Superior temporal gyrus (tissue), 1 donor: ENCODE results near the gene TRABD.
"Not testable (repeated sequence)": the region's sequence is repeated elsewhere in the genome, so short reads cannot be mapped to it uniquely, and the experiment has no call there.

ENCODE experiments used
- DNase-seq: peaks from one replicate; pipeline ENCODE4 v3.0.0-alpha.2; 2016; ENCODE audit errors: extremely low spot score

TRABD gene

GRCh38 chr22:50185375-50186087 lies at the start of gene TRABD:
Gene TRABD, plus strand, starts transcription at chr22:50185913. Its CDS starts 7,148 bp downstream, at chr22:50193061.
- peak; percentile 77 for DNase-seq

DNA sequence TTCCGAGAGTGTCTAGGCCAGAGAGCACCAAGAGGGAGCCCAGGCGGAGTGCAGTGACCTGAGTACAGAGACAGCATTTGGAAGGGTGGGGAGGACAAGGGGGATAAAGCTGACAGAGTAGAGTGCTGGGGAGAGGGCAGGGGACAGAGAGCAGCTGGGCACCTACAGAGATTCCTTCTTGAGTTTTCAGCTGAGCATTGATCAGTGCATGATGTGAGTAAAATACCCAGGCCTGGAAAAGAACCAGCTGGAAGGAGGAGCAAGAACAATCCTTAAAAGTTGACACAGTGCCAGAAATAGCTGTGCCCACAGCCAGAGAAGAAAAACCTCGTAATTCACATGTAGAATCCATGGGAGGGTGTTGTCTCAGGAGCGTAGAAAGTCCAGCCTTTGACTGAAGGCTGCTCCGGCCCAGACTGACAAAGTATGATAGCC lies 49.1 kb upstream of the TRABD start:
- DNase-seq, result no peak

GRCh38 chr22:50137277-50137676 lies 48.4 kb upstream of the TRABD start:
- DNase-seq, result not testable (repeated sequence)

- no peak for DNase-seq
Observed at GRCh38 chr22:50138041-50138440, 47.7 kb upstream of the TRABD start.

GRCh38 chr22:50138988-50139387 lies 46.7 kb upstream of the TRABD start:
- no peak for DNase-seq

DNA sequence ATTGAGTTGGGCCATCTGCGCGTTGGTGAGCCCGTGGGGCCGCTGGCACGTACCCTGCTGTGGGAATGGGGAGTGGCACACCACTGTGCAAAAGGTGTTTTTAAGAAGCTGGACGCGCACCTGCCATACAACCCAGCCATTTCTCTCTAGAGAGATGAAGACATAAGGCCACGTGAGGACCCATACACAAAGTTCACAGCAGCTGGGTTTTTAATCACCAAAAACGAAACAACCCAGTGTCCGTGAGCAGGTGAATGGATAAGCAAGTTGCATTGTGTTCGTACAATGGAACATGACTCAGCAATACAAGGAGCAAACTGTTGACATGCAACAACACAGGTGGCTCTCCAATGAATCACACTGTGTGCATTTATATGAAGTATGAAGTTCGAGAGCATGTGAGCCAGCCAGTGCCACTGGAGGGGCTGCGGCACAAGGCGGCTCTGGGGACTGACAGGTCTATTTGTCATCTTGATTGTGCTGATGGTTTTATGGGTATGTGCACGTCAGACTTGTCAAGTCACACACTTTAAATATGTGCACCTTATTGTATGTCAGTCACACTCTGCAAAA lies 45.8 kb upstream of the TRABD start:
- DNase-seq, result no peak

GRCh38 chr22:50140615-50141014 lies 45.1 kb upstream of the TRABD start:
- DNase-seq, result no peak

DNA sequence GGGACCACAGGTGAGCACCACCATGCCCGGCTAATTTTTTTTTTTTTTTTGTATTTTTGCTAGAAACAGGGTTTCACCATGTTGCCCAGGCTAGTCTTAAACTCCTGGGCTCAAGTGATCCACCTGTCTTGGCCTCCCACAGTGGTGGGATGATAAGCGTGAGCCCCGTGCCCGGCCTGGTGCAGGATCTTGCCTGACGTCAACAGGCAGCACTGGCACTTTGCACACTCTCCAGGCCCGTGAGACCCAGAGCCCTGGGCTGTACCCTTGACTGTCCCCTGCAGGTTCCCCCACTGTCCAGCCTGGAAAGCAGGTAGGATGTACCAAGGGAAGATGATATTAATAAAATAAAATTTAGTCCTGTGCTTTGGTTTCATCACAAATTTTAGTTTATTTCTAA lies 44.3 kb upstream of the TRABD start:
- no peak for DNase-seq

DNA sequence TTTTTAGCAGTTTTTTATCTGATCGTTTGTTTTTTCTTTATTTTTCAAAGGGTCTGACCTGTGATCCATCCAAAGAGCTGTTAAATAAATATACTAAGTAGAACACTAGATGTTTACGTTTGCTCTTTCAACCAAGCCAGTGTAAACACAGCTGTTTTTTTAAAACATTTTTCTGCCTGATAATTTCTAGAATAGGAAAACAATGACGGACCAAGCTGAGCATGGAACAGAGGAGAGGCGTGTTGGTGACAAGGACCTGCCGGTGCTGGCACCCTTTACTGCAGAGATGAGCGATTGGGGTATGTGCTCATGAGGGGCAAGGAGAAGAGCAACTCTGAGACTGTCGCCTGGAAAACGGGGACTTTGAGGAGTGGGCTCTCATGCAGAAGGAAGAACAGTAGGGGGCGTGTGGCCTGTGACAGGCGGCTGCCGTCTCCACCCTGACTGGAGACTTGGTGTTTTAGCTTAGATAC lies 43.8 kb upstream of the TRABD start:
- DNase-seq, result no peak

DNA sequence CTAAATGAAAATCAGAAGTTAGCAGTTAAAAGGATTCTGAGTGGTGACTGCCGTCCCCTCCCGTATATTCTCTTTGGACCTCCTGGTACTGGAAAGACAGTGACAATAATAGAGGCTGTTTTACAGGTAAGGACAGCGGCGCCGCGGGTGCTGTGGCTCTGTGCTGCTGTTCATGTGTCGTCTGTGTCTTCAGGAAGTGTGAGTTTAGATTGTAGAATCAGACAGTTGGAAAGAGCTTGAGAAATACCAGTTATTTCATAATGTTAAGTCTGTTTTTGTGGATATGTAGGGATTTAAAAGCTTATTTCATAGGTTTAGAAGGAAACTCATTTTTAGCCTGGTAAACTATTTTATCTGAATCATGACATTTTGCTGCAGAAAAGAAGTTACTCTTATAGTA lies 42.6 kb upstream of the TRABD start:
- no peak for DNase-seq

DNA sequence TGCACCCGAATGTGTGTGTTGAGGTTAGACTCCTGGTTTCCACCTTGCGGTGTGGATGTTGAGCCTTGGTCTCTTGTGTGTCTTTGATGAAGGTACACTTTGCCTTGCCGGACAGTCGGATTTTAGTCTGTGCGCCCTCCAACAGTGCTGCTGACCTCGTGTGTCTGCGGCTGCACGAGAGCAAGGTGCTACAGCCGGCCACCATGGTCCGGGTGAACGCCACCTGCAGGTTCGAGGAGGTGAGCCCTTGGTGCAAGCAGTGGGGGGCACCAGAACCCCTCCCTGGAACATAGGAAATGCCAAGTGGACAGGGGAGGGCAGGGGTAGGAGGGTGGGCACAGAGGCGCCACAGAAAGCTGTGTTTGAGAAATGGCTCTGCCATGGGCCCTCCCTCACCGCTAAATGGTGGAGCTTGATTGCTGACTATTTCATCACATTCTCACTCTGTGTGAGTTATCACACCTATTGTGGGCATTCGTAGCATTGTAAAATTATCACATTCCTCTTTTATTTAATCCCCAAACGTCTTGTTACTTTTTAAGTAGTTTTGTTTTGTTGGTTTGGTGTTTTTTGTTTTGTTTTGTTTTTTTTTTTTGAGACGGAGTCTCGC lies 41.6 kb upstream of the TRABD start:
- DNase-seq, result no peak

DNA sequence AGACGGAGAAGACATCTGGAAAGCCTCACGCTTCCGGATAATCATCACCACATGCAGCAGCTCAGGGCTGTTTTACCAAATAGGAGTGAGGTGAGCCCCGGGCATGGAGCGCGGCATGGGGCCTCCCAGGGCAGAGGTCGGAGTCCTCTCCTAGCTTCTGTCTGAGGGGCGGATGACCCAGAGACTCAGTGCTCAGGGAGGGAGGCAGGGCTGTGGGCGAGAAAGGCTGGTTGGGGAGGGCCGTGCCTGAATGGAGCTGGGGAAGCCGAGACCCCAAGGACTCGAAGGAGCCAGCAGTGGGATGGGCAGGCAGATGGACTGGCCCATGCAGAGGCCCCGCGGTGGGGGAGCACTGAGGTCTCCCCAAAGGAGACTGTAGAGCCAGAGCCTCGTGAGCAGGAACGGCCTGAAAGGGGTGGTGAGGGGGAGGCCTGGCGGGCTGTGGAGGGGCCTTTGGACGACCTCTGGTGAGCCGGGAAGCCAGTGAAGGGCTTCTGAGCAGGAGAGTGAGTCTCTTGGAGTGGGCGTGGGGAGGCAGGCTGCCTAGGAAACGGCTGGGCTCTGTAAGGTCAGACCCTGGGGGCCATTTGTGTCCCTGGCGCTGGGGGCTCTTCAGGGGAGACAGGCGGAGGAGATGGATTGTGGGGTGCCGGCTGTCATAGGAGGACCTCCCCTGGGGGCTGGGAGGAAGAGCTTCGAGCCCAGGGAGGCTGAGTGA lies 39.8 kb upstream of the TRABD start:
- DNase-seq, result no peak

DNA sequence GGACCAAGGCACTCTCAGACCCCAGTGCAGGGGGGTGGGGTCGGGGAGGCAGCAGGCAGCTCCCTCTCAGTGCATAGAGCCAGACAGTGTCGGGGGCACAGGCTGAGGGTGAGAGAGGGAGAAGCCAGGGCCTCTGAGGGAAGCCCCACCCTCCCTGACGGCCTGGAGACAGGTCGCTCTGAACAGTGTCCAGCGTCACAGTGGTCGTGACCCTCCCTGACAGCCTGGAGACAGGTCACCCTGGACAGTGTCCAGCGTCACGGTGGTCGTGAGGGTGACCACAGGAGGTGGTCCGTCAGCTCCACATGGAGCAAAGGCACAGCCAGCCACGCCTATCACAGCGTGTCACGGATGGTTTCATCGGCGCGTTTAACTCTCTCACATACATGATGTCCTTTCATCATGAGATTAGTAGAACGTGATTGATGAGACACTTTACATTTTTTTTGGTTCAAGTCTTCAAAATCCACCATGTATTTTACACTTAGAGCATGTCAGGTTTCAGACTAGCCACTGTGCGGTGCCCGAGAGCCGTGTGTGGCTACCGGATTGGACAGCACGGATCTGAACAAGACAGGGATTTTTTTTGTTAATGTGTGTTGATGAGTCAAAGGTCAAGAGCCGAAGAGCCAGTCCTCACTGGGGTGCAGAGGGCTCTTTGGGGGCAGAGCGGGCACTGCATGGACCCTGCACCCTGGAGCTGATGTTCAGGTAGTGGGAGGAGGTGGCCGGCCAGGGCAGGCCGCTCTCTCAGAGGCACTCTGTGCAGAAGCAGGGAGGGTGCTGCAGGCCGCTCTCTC lies 39.1 kb upstream of the TRABD start:
- peak; percentile 90 for DNase-seq

GRCh38 chr22:50147258-50148165 lies 38.2 kb upstream of the TRABD start:
- DNase-seq, result not testable (repeated sequence)

- DNase-seq, result no peak
Observed at GRCh38 chr22:50148166-50148500, 37.6 kb upstream of the TRABD start.

DNA sequence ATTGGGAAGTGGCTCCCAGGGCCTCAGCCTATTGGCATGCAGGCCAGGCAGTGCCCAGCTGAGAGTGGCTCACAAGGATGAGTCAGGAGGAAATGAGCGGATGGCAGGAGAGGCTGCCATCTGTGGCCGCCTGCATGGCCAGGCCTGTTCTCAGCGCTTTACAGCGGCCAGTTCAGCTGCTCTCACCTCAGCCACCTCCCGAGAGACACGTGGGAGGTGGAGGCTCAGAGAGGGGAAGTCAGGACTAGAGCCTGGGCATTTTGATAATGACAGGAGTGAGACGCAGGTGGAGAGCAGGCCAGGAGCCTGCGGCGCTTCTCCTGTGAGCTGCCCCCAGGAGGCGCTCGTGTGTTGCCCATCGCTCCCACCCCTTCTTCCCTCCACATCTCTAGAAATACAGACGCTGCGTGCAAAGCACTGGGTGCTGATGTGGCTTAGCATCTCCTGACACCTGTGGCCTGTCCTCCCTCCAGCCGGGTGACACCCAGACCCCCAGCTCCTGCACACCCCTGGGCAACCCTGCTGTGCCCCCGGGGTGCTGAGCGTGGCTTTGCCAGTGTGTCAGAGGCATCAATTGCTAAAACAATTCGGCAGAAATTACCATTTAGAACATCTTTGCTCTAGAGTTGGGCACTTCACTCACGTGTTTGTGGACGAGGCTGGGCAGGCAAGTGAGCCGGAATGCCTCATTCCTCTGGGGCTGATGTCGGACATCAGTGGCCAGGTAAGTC lies 36.6 kb upstream of the TRABD start:
- DNase-seq, result no peak

DNA sequence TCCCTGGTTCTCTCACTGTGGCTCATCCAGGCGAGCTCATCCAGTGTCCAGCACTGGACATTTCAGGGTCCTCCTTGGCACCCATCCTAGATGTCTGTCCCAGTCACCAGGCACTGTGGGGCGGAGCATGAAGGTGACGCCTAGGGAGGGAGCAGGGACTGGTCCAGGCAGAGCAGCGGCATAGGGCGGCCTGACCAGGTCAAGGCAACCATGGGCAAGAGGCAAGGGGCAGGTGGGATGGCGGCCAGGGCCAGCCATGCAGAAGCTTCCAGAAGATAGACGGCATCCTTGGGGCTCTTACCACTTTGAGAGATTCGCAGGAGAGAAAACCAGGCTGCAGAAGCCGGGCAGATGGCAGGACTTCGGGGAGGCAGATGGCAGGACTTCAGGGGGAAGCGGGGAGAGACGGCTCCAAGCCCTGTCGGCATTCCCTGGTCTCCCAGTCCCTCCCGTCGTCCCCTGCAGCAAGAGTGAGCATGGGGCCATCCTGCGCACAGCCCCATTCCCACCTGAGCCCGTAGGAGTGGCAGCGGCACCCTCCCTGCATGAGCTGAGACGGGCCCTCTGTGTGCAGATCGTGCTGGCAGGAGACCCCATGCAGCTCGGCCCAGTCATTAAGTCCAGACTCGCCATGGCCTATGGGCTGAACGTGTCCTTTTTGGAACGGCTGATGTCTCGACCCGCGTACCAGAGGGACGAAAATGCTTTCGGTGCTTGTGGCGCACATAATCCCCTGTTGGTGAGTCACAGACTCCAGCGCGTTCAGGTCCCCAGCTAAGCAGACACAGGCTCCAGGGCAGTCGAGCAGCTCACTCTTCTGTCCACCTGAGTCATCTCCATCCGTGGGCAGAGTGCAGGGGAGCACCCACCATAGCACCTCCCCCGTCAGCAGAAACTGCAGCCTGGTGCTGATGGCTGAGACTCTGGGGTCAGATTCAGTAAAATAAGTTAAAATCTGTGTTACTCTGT lies 35.3 kb upstream of the TRABD start:
- no peak for DNase-seq
